GM12878 (cell line): Measurements from ENCODE around the gene DOCK9. TPM values are rescaled to one million over a fixed set of nuclear protein-coding genes. Genes with fewer than 3 reads are reported as not detected.

ENCODE experiments used
- ATAC-seq: fragments of 200-7000 bp; cut with Tn5 transposase; 3 replicates; pipeline ENCODE4 v1.9.1; 2020; ENCODE audit warnings: mild to moderate bottlenecking, moderate library complexity
- BruUV-seq: library from RNA; stranded (reverse); fragments of 400-500 nt; replicated peaks from 2 replicates; lab custom pipeline; 2021; lab: Mats Ljungman, UMichigan
- CTCF ChIA-PET: fragments of 300-600 bp; sonication (Branson Sonifier 250); formaldehyde crosslinking; extraction: SDS; loops from one replicate; lab custom pipeline; 2021; ENCODE audit warnings: inconsistent platforms; lab: Yijun Ruan, JAX
- POLR2A ChIA-PET: fragments of 350-600 bp; formaldehyde crosslinking; extraction: SDS; loops from one replicate; lab custom pipeline; 2021; ENCODE audit warnings: inconsistent platforms; lab: Charles Lee
- RAD21 ChIA-PET: fragments of 300-600 bp; sonication (Branson Sonifier 250); formaldehyde crosslinking; loops from one replicate; lab custom pipeline; 2023; ENCODE audit warnings: antibody characterized with exemption; ENCODE audit not compliant: unreplicated experiment; lab: Charles Lee
- SMC1A ChIA-PET: fragments of 300-600 bp; sonication (Branson Sonifier 250); formaldehyde crosslinking; loops from one replicate; lab custom pipeline; 2023; ENCODE audit not compliant: unreplicated experiment, uncharacterized antibody; lab: Charles Lee
- DNase-seq: peaks from one replicate; pipeline ENCODE4 v3.0.0-alpha.2; 2011; ENCODE audit warnings: low read depth, low spot score
- FAIRE-seq: peaks from 3 replicates; lab custom pipeline; 2011; peaks lifted over from hg19 to GRCh38; lab: Jason Lieb, UNC
- H2AFZ ChIP-seq: 2 replicates; pipeline ENCODE4 v1.6.0; 2011; ENCODE audit warnings: low read depth, low read length, control low read depth; ENCODE audit not compliant: control insufficient read depth
- H3K27ac ChIP-seq: 2 replicates; pipeline ENCODE4 v1.5.1; 2011; ENCODE audit warnings: control low read depth; ENCODE audit not compliant: control insufficient read depth, insufficient read depth
- H3K27me3 ChIP-seq, 2 experiments: replicated peaks in 1 of 2; 2 replicates each; pipeline versions ENCODE4 v1.6.0 to v1.6.1; 2011; ENCODE audit warnings: low read length in 1 of 2; ENCODE audit not compliant: control insufficient read depth in 2 of 2, insufficient read depth in 2 of 2
- H3K36me3 ChIP-seq, 2 experiments: 2 replicates each; pipeline ENCODE4 v1.5.1; 2011; ENCODE audit warnings: low read length in 1 of 2; ENCODE audit not compliant: control insufficient read depth in 2 of 2, insufficient read depth in 2 of 2
- H3K4me1 ChIP-seq: 2 replicates; pipeline ENCODE4 v1.6.1; 2011; ENCODE audit warnings: mild to moderate bottlenecking, low read length, moderate library complexity, mixed read lengths; ENCODE audit not compliant: control insufficient read depth, insufficient read depth
- H3K4me2 ChIP-seq: 2 replicates; pipeline ENCODE4 v1.6.0; 2011; ENCODE audit warnings: control low read depth; ENCODE audit not compliant: control insufficient read depth, insufficient read depth
- H3K4me3 ChIP-seq: fragments of 200-600 bp; sonication (generic); 2 replicates; pipeline ENCODE4 v1.5.1; 2016
- H3K79me2 ChIP-seq: 2 replicates; pipeline ENCODE4 v1.6.0; 2011; ENCODE audit warnings: low read length; ENCODE audit not compliant: control insufficient read depth, insufficient read depth
- H3K9ac ChIP-seq: 2 replicates; pipeline ENCODE4 v1.8.0; 2011; ENCODE audit warnings: low read length, control low read depth, mixed read lengths; ENCODE audit not compliant: control insufficient read depth, insufficient read depth
- H3K9me3 ChIP-seq: replicated peaks from 3 replicates; pipeline ENCODE4 v1.5.1; 2011; ENCODE audit warnings: mild to moderate bottlenecking, low read length; ENCODE audit not compliant: control insufficient read depth, insufficient read depth
- H4K20me1 ChIP-seq: 2 replicates; pipeline ENCODE4 v1.6.0; 2011; ENCODE audit not compliant: control insufficient read depth, insufficient read depth
- ASH2L ChIP-seq: fragments of 300-600, 200-600 bp; sonication (generic); IDR thresholded peaks from 2 replicates; pipeline ENCODE4 v1.6.1; 2017; ENCODE audit warnings: low read depth, mild to moderate bottlenecking, borderline replicate concordance
- BRCA1 ChIP-seq: IDR thresholded peaks from 2 replicates; pipeline ENCODE4 v1.6.1; 2011; ENCODE audit warnings: low read depth, low read length, improper control_type of control experiment
- CEBPB ChIP-seq, 2 experiments: fragments of 150-350 bp in 1 of 2; IDR thresholded peaks; 2 replicates each; pipeline ENCODE4 v1.6.1; 2012 to 2014; ENCODE audit warnings: low read depth in 2 of 2, low read length in 2 of 2, borderline replicate concordance in 1 of 2, inconsistent platforms in 1 of 2
- LARP7 ChIP-seq: fragments of 450-650 bp; IDR thresholded peaks from 2 replicates; pipeline ENCODE4 v1.6.1; 2017; ENCODE audit warnings: mild to moderate bottlenecking
- MYB ChIP-seq: fragments of 150-350 bp; IDR thresholded peaks from 2 replicates; pipeline ENCODE4 v1.6.1; 2014; ENCODE audit warnings: mild to moderate bottlenecking, low read depth, low read length, borderline replicate concordance
- POLR2AphosphoS2 ChIP-seq: IDR thresholded peaks from 2 replicates; pipeline ENCODE4 v1.6.1; 2011; ENCODE audit warnings: low read depth, mild to moderate bottlenecking, low read length, improper control_type of control experiment, moderate library complexity
- RAD51 ChIP-seq: fragments of 450-650 bp; IDR thresholded peaks from 2 replicates; pipeline ENCODE4 v1.6.1; 2016; ENCODE audit warnings: moderate library complexity, mild to moderate bottlenecking, inconsistent platforms
- RCOR1 ChIP-seq: conservative IDR thresholded peaks from 2 replicates; pipeline ENCODE4 v1.6.1; 2012; ENCODE audit warnings: low read depth, low read length, improper control_type of control experiment
- TCF3 ChIP-seq: IDR thresholded peaks from 2 replicates; pipeline ENCODE4 v1.6.1; 2012; ENCODE audit warnings: low read depth, mild to moderate bottlenecking, low read length, borderline replicate concordance; ENCODE audit not compliant: insufficient read depth
- YY1 ChIP-seq: IDR thresholded peaks from 2 replicates; pipeline ENCODE4 v1.6.1; 2011; ENCODE audit warnings: low read depth, mild to moderate bottlenecking, low read length
- ZNF207 ChIP-seq: fragments of 450-650 bp; IDR thresholded peaks from 2 replicates; pipeline ENCODE4 v1.6.1; 2014; ENCODE audit warnings: antibody characterized with exemption, mild to moderate bottlenecking, borderline replicate concordance
- ZSCAN29 ChIP-seq: fragments of 450-650 bp; IDR thresholded peaks from 2 replicates; pipeline ENCODE4 v1.6.1; 2017; ENCODE audit warnings: mild to moderate bottlenecking, moderate library complexity
- WGBS: methylation state at CpG from one replicate; pipeline ENCODE4 v1.1.6; 2016; ENCODE audit warnings: low lambda C conversion rate; ENCODE audit not compliant: insufficient replicate concordance, insufficient coverage; ENCODE audit errors: missing lambda C conversion rate; 5-methylcytosine and 5-hydroxymethylcytosine counted together
- in situ Hi-C: fragments of 300-500 bp; cut with MboI; formaldehyde crosslinking; loops from 9 replicates; pipeline ENCODE4 v1.14.3; 2018; ENCODE audit warnings: mixed read lengths
- intact Hi-C: fragments of 100-400 bp; cut with micrococcal nuclease; formaldehyde crosslinking; loops from one replicate; pipeline ENCODE4 v1.14.2; 2022; ENCODE audit not compliant: unreplicated experiment
- polyA plus RNA-seq, 11 experiments: library from polyadenylated mRNA; depleted of rRNA in 4 of 11; unstranded in 6 of 11; stranded (reverse) in 5 of 11; fragments of >200 nt; fragmentation: Nextera tagmentation in 4 of 11; fragmentation: Illumina TruSeq in 1 of 11; extraction: Ambion mirVana in 4 of 11; extraction: Trizol in 1 of 11; gene quantifications; 1 replicate in 1 of 11; 2 replicates in 10 of 11; pipeline versions ENCODE4 v1.2.1 to v1.2.3, GENCODE V29; 2011 to 2016; ENCODE audit warnings: inconsistent platforms in 2 of 11, missing spikeins in 2 of 11, low read depth in 1 of 11
- total RNA-seq, 4 experiments: library from RNA; depleted of rRNA in 3 of 4; stranded (reverse); fragments of >200 nt in 3 of 4; fragmentation: Illumina TruSeq in 1 of 4; extraction: Trizol in 1 of 4; gene quantifications; 2 replicates each; pipeline versions ENCODE4 v1.2.1 to v1.2.3, GENCODE V29; 2013 to 2021
- TF ChIP-seq, protein P1 (sequence below): fragments of 450-650 bp; IDR thresholded peaks from 2 replicates; pipeline ENCODE4 v1.6.1; 2014; ENCODE audit warnings: mild to moderate bottlenecking
- TF ChIP-seq, protein P2 (sequence below): fragments of 450-650 bp; IDR thresholded peaks from 2 replicates; pipeline ENCODE4 v1.6.1; 2016; ENCODE audit warnings: mild to moderate bottlenecking, moderate library complexity, borderline replicate concordance
- TF ChIP-seq, protein P3 (sequence below): IDR thresholded peaks from 2 replicates; pipeline ENCODE4 v1.6.1; 2011; ENCODE audit warnings: low read depth, low read length, improper control_type of control experiment, borderline replicate concordance
- TF ChIP-seq, protein P4 (sequence below): fragments of 450-650 bp; IDR thresholded peaks from 2 replicates; pipeline ENCODE4 v1.6.1; 2016; ENCODE audit warnings: mild to moderate bottlenecking

The DOCK9 gene
- total and polyA plus RNA-seq, 10 of the 15 experiments (the other 5 are each of a cell fraction or from before 2014, with no cell fraction given), result 0.09 to 2.9 (median 0.74) TPM

DNA sequence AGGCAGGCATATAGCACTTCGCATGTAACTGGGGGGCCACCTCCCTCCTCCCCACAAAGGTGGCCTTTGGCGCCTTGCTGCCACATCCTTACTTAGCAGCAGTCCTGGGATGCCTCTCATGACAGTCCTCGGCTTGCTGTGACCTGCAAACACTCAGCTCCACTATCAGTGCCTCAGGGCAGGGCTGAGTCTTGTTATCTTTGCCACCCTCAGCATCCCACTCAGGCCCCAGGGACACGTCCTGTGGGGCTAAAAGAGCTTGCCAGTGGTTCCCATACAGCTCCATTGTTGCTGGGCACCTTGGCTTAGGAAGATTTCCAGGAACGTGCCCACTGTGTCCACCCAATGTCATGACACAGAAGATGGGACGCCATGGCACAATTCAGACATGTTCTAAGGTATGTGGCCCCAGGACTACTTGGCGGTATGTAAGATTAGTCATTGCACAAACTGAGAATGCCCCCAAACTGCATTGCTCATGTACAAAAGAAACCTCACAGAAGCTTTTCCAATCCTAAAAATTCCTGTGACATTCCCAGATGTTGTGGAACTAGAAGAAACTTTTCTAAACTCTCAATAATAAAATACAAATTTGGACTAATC is 16.3 kb downstream of the DOCK9 start:
- no peak overlapping the region for H2AFZ ChIP-seq
- no peak for FAIRE-seq
- ChIA-PET RAD21 (no interaction called here), SMC1A (interaction anchor here (1.1 kb wide), 1 partner anchor 23 kb away, joined by 3 read pairs; no protein-coding TSS in a partner anchor), POLR2A (no interaction called here), CTCF (no interaction called here)
- no TSS peak for BruUV-seq
- H3K27ac ChIP-seq, result no peak overlapping the region
- no peaks in the 10 kb centered on the region for H3K4me1 ChIP-seq
- intact Hi-C loops, result no loop called here
- H4K20me1 ChIP-seq, result no peaks in the 10 kb centered on the region
- H3K9ac ChIP-seq, result no peak overlapping the region
- in situ Hi-C loops, result no loop called here
- no peak overlapping the region for H3K4me3 ChIP-seq
- no peak for DNase-seq
- H3K36me3 ChIP-seq, result no peaks in the 10 kb centered on the region
- H3K27me3 ChIP-seq, result no peaks in the 10 kb centered on the region; a peak in 1 of 4 replicates
- no peak for ATAC-seq
- H3K9me3 ChIP-seq, result no peaks in the 10 kb centered on the region
- no peaks in the 10 kb centered on the region for H3K79me2 ChIP-seq
- 28% methylated on average over 7 of the region's 7 CpGs for WGBS
- no peak overlapping the region for H3K4me2 ChIP-seq
- no peak for TF ChIP-seq MYB
- TF ChIP-seq RAD51, result no peak
- no peak for TF ChIP-seq ASH2L
- TF ChIP-seq, protein P1, sequence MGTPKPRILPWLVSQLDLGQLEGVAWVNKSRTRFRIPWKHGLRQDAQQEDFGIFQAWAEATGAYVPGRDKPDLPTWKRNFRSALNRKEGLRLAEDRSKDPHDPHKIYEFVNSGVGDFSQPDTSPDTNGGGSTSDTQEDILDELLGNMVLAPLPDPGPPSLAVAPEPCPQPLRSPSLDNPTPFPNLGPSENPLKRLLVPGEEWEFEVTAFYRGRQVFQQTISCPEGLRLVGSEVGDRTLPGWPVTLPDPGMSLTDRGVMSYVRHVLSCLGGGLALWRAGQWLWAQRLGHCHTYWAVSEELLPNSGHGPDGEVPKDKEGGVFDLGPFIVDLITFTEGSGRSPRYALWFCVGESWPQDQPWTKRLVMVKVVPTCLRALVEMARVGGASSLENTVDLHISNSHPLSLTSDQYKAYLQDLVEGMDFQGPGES, result no peak
- TF ChIP-seq ZSCAN29, result no peak
- TF ChIP-seq, protein P2, sequence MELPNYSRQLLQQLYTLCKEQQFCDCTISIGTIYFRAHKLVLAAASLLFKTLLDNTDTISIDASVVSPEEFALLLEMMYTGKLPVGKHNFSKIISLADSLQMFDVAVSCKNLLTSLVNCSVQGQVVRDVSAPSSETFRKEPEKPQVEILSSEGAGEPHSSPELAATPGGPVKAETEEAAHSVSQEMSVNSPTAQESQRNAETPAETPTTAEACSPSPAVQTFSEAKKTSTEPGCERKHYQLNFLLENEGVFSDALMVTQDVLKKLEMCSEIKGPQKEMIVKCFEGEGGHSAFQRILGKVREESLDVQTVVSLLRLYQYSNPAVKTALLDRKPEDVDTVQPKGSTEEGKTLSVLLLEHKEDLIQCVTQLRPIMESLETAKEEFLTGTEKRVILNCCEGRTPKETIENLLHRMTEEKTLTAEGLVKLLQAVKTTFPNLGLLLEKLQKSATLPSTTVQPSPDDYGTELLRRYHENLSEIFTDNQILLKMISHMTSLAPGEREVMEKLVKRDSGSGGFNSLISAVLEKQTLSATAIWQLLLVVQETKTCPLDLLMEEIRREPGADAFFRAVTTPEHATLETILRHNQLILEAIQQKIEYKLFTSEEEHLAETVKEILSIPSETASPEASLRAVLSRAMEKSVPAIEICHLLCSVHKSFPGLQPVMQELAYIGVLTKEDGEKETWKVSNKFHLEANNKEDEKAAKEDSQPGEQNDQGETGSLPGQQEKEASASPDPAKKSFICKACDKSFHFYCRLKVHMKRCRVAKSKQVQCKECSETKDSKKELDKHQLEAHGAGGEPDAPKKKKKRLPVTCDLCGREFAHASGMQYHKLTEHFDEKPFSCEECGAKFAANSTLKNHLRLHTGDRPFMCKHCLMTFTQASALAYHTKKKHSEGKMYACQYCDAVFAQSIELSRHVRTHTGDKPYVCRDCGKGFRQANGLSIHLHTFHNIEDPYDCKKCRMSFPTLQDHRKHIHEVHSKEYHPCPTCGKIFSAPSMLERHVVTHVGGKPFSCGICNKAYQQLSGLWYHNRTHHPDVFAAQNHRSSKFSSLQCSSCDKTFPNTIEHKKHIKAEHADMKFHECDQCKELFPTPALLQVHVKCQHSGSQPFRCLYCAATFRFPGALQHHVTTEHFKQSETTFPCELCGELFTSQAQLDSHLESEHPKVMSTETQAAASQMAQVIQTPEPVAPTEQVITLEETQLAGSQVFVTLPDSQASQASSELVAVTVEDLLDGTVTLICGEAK, result no peak
- TF ChIP-seq, protein P3, sequence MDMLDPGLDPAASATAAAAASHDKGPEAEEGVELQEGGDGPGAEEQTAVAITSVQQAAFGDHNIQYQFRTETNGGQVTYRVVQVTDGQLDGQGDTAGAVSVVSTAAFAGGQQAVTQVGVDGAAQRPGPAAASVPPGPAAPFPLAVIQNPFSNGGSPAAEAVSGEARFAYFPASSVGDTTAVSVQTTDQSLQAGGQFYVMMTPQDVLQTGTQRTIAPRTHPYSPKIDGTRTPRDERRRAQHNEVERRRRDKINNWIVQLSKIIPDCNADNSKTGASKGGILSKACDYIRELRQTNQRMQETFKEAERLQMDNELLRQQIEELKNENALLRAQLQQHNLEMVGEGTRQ, result no peak
- TF ChIP-seq, protein P4, sequence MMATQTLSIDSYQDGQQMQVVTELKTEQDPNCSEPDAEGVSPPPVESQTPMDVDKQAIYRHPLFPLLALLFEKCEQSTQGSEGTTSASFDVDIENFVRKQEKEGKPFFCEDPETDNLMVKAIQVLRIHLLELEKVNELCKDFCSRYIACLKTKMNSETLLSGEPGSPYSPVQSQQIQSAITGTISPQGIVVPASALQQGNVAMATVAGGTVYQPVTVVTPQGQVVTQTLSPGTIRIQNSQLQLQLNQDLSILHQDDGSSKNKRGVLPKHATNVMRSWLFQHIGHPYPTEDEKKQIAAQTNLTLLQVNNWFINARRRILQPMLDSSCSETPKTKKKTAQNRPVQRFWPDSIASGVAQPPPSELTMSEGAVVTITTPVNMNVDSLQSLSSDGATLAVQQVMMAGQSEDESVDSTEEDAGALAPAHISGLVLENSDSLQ, result no peak
- no peak for TF ChIP-seq BRCA1
- TF ChIP-seq YY1, result no peak
- no peak for TF ChIP-seq POLR2AphosphoS2
- no peak for TF ChIP-seq LARP7
- no peak for TF ChIP-seq CEBPB (IDR thresholded peaks at IDR 0.05; ENCODE audit: borderline replicate concordance in 1 of 2, low read depth in 2 of 2, low read length in 2 of 2)
- TF ChIP-seq TCF3, result no peak
- no peak for TF ChIP-seq RCOR1
- TF ChIP-seq ZNF207, result no peak
